HG02943 (cell line): ENCODE results near the gene CCT5.

ENCODE experiments used
- ATAC-seq: cut with Tn5 transposase; IDR thresholded peaks from one replicate; pipeline ENCODE4 v1.9.1; 2021; ENCODE audit warnings: mild to moderate bottlenecking, low read depth, moderate library complexity; ENCODE audit not compliant: unreplicated experiment

CCT5 gene

DNA sequence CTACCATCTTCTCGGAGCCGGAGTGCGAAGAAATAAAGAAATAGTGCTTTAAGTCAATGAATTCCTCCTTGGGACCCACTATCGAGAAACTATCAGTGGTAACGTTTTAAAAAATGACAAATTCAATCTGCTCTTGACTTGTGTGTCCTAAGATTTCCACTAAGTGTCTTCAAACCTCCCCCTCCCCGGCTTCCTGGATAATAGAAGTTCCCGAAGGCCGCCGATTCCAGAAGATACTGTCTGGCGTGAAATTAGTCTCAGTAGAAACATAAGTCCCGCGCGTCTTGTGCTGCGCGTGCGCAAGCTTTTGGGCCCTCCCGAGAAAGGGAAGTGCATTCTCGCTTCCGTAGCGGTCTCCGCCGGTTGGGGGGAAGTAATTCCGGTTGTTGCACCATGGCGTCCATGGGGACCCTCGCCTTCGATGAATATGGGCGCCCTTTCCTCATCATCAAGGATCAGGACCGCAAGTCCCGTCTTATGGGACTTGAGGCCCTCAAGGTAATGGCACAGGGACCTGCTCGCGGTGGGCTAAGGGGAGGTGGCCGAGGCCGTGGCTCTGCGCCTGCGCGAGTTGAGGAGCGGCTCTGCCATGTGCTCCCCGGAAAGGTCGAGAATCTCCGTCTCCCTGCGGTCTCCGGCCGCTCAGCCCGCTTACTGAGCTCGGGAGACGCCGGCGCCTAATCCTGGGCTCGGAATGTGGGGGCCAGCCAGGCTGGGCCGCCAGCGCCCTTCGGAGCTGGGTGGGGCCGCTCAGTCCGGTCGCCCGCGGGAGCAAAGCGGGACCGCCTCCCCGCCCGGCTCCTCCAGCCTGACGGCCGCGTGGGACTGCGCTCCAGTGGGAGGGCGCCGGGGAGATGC lies at the start of gene CCT5:
CCT5 (plus strand) TSS at position 333 of the 858 bp plus-strand sequence; CDS start at position 394, 61 bp downstream.
- peak; percentile 82 for ATAC-seq

DNA sequence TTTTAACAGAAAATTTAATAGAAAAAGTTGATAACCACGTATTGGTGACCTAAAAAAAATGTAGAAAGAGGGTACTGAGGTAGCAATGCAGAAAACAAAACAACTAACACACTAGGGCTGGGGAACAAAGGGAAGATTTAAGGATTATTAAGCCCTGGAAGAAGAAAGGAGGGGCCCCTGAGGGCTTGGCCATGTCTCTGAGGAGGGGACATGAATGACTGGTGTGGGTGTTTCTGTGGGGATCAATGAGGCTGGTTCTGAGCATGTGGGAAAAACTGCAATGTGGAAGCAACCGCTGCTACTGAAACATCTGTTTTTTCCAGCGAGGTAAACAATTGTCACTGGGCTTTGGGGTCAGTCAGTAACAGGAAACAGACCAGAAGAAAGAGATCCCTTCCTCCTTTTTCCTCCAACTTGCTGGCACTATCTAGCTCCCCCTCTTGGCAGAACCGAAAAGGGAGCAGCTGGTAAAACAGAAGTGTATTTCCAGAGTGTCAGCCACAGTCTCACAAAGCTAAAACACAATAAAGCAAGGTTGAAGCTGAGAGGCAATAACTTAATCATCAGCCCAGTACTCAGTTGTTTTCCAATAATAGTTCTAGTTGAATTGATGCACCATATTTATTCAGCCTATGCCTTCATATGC lies 48.7 kb upstream of the CCT5 start:
- ATAC-seq, result no peak

DNA sequence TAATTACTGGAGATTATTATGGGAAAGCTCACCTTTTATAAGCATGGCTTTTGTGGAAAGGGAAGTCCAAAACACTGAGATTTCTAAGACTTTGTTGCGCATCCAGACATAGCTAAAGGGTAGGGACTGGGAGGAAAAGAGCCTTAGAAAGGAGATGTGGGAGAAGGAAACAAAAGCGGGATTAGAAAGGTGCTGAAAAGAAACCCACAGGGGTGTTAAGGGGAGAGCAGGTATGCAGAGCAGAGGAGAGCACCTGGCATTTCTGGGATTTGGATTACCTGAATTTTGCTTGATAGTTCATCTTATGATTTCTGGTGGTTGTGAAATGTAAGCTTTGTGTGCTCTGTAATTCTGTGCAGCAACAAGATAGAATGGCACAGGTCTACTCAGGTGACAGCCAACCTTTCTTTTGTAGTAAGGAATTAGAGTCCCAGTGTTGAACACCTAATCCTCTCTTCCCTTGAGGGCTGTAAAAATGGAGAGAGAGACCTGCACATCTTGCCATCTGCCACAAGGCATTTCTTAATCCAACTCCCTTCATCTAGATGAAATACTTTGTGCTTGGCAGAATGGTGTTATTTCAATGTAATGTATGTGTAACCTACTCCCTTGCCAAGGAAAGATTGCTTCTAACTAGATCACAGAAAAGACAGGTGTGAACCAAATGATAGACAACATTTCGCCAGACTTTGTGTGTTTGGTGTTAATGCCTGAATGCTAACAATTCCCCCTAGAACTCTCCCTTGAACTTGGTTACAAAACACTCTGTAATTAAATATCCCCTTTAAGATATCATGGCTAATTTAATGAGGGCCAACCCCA lies 47.8 kb upstream of the CCT5 start:
- ATAC-seq, result no peak

DNA sequence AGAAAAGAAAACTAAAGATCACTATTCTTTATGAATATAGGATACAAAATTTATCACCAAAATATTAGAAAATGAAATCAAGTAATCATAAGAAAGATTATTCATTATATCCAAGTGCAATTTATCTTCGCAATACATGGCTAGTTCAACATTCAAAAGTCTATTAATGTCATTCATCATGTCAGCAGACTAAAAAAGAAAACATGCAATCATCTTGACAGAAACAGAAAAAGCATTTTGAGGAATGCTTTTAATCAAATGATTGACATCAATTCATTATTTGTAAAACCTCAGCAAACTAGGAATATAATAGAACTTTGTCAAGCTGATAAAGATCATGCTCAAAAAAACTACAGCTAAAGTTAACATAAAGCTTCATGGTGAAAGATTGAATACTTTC lies 41.1 kb upstream of the CCT5 start:
- no peak for ATAC-seq

DNA sequence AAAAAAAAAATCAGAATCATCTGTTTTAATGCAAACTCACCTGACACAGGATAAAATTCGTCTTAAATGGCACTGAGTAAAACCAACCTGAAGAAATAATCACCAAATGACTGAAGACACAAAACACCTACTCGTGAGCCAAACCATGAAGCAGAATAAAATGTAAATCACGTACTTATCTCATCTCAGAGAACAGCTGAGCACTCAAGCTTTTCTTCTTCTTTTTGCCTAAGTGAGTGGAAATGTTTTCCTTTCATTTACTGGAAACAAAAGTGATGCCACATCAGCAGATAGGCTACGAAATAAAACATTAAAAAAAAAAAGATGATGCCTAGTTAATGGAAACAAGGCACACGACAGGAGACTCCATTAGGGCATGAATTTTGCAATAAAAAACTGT lies 36.8 kb upstream of the CCT5 start:
- no peak for ATAC-seq

DNA sequence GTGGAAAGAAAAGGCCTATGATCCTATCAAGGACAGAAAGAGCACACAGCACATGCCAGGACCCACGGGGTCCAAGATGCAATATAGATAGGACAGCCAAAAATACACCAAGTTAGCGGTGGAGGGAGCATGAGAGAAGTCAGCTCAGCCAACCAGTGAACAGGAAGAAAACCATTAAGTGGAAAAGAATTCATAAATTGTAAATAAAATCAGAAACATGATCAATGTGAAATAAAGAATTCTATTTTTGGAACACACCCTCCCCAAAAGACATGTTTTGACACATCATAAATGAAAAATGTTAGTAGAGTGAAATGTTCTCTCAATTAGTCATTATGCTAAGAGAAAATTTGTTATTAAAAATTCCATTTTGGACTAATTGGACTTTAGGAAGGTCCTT lies 36.0 kb upstream of the CCT5 start:
- no peak for ATAC-seq

DNA sequence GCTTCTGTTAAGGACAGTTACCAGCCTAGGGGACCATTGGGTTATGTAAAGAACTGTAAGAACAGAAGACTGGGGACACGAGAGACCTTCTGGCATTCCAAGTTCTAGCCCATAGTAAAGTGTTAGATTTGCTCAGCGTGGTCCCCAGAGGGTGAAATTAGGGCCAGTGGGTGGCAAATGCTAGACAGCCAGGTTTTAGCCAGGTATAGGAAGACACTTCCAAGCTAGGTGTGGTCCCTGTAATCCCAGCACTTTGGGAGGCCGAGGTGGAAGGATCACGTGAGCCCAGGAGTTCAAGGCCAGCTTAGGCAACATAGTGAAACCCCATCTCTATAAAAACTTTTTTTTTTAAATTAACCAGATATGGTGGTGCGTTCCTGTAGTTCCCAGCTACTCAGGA lies 34.7 kb upstream of the CCT5 start:
- no peak for ATAC-seq

DNA sequence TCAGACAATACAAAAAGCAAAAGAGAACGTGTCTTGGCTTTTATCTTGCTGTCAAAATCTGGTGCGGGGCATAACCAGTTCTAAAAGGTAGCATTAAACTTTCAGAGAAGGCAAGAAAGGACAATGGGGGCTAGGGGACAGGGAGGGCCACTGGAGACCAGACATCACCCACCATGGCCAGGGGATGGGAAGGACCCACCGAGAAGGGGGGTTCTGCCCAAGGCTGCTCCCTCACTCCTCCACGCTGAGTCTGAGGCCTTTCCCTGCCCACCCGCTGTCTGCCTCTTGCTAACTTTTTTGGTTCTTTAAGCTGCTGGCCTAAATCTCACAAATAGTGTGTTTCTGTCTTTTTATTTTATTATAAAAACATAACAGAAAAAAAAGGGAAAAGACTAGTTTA lies 34.0 kb upstream of the CCT5 start:
- ATAC-seq, result no peak

DNA sequence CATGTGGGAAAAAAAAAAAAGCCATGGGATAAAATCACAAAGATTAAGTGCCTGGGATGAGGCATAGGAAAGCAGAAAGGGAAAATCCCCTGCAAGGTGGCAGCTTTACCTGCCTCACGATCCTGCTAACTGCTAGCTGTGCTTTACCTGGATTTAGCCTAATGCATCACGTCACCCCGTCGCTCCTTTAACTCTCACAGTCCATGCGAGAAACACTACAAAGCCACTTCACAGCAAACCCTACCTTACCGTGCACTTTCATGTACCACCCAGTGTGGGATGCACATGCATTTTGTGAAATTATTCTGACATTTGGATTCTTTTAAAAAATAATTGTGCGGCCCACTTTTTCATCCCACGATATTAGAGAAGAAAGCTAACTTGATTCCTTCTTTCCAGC lies 31.4 kb upstream of the CCT5 start:
- ATAC-seq, result no peak

DNA sequence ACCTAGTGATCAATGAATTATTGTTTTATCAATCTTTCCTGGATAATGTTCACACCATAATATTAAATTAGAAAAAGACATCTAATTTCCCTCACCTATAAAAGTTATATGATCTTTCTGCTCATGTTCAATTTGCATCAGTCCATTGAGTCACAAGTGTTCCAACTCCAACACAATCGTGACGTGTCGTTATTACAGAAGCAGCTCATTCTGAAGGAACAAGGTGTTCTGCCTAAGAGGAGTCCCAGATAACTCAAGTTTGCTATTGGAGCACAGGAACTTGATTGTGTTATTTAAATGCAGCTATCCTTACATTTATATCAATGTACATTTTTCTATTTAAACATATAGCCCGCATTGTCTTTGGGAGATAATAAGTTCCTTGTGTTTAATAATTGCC lies 31.0 kb upstream of the CCT5 start:
- no peak for ATAC-seq

DNA sequence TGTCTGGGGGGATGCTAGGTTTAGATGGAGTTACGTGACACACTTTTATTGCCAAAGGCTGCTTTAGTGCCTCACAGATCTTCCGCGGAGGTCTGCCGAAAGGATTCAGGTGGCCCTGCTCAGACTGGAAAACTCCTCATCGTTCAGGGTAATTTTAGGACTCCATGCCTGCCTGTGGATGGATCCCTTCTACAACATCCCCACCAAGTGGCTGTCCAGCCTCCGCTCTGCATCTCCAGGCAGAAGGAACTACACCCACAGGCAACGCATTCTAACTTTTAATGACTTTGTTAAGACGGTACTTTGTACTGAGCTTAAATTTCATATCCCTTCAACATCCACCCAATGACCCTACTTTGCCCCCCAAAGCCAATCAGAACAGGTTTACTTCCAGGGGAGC lies 29.8 kb upstream of the CCT5 start:
- no peak for ATAC-seq

DNA sequence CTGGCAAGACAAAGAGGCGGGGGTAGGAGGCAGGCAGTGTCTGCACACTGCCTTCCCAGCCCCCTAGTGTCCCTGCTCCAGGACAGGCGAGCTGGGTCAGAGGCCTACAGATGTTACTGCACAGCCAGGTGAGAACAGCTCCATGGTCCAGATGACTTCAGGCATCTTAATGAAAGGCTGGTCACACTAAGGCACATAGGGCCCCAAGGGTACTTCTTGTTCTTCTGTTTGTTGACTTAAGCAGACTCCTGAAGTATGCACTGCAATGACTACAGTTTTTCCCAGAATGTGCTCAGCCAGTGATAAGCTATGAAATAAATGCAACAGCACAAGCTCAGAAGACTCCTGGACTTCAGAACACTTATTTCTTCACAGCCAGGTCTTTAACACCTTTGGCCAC lies 27.8 kb upstream of the CCT5 start:
- ATAC-seq, result no peak

DNA sequence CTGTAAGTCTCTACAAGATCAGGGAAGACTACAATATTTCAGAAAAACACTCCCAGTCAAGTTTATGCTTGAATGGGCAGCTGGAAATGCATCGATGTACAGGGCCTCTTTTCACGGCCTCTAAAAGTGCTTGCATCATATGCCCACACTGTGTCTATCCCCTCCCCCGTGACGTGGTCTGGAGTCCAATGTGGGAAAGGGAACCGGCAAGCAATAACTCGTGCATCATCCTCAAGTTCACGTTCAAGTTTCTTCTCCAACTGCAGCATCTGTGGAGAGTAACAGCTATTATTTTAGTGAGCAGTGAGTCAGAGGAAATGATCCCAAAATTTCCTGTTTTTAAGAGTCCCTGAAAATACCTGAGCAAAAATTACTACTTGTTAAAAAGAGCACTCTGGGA lies 22.7 kb upstream of the CCT5 start:
- no peak for ATAC-seq

DNA sequence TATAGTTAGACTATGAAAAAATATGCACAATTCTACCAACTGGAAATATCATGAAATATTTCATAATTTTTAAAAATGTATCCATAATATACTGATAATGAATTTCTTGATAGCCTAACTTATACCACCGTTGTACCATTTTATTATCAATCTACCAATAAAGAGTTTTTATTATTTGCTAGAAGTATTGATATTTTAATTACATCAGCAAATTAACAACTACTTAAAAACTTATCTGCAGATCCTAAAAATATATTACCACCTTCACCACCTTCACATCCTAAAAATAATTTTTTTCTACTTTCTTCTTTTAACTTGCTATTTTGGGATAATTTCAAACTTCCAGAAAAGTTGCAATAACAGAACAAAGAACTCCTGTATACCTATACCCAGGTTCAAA lies 21.8 kb upstream of the CCT5 start:
- no peak for ATAC-seq

DNA sequence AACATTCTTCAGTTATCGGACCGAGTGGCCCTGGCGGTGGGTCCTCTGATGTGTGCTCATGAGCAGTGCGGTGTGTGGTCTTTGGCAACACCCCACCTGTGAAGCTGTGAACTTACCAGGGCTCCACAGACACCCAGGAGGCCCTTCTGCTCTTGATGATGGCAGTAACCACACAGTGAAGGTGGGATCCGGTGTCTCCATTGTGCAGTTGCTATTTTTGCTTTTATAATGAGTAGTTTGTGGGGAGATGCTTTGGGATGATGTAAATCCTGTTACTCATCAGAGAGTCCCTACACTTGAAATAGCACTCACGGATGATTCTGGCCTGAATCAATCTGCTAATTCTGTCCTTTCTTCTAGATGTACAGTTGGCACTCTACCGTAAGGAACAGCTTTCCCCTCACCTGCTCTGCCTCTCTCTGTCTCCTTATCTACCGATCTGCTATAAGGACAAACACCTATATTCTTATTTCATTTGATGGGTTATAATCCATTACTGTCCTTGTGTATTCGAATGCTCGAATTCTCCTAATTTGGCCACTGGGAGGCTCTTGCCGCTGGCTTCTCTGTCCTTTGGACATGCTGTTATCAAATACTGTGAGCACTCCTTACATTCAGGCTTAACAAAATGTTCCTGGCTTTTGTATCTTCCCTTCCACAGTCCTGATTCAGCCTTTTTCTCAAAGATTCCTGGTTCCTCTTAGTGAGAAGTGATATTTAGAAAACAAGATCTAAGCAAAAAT lies 20.6 kb upstream of the CCT5 start:
- ATAC-seq, result no peak

DNA sequence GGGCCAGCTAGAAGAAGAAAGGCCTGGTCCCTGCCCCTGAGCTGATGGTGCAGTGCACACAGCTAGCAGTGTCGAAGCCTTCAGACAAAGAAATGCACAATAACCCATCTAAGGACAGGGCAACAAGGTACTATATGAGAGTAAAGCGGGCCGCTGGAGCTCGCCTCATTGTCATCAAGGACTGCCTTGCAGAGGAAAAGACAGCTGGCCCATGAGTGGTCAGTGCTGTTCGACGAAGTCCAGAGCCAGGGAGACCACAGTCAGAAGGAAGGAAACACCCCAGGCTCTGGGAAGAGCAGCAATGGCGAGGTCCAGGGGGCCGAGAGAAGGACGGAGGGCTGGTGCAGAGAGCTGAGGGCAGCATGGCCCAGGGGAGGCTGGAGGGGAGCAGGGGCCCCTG lies 17.7 kb upstream of the CCT5 start:
- no peak for ATAC-seq

DNA sequence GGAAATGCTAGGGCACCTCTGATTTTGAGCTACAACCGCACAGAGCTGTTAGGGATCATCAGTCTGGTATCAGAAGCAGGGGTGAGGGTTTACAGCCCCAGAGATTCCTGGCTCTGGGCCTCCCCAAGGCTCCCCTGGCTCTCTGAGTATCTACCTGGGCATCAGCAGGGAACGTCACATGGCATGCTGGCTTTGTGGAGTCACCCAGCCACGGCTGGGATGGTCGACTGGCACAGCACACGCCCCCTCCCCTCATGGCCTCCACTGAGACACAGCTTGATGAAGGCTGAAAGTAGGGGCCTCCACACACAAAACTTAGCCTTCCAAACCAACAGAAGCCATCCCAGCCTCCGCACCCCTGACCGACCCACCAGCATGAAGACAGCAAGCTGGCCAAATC lies 17.1 kb upstream of the CCT5 start:
- no peak for ATAC-seq

DNA sequence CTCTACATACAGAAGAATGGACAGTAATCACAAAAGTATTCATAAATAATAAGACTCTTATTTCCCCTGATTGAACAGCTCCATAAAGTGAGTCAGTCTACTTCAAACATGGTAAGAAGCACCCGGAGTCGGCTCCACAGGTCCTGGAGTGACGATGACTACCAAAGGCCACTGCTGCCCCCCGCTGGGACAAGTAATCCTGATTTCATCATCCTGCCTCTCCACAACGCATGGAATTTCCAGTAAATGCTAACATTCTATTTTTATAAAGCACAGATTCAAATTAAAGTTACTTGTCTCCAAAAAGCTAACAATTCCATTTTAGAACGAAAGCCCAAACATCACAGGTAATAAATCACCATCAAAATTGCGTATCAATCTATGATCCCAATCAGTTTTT lies 16.6 kb upstream of the CCT5 start:
- no peak for ATAC-seq

DNA sequence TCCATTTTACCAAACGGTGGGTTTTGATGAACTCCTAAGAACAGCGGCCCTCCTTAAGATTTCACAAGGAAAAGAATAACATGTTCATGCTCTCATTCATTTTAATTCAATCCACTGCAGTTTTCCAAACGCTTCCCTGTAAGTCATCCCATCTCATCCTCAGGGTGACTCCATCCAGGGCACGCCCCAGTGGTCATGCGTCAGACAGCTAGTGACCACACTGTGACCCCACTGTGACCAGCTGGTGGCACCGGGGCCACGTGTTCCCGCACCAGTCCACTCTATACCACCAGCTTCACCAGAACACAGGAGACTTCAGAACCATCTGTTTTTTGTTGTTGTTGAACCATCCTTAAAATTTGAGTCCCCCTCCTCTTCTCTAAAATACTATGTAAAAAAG lies 14.7 kb upstream of the CCT5 start:
- no peak for ATAC-seq

DNA sequence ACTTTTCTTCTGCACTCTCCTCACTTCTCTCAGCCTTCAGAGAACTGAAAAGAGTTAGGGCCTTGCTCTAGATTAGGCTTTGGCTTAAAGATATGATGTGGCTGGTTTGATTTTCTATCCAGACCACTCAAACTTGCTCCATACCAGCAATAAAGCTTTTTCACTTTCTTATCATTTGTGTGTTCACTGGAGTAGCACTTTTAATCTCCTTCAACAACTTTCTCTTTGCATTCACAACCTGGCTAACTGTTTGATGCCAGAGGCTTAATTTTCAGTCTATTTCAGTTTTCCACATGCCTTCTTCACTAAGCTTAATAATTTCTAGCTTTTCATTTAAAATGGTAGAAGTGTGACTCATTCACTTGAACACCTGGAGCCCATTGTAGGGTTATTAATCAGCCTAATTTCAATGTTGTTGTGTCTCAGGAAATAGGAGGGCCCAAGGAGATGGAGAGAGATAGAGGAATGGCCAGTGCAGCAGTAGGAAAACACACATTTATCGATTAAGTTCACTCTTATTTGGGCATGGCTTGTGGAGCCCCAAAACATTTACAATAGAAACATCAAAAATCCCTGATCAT lies 6.3 kb upstream of the CCT5 start:
- ATAC-seq, result no peak
